Cardiac fibroblast (primary cell): ENCODE results near the gene MGP.
A peak's percentile ranks its signal among the peaks of the same experiment; 100 is the strongest.

Source experiments
- DNase-seq, 2 donors: peaks; one replicate each; pipeline versions ENCODE4 v3.0.0 to v3.0.0-alpha.2; 2010; ENCODE audit warnings: low read depth in 2 of 2
- H3K4me3 ChIP-seq, 2 donors: replicated peaks in 1 of 2; 1 replicate in 1 of 2; 2 replicates in 1 of 2; pipeline ENCODE4 v1.5.1; 2011; ENCODE audit warnings: low read depth in 2 of 2, low read length in 2 of 2, mild to moderate bottlenecking in 2 of 2, moderate library complexity in 1 of 2
- TF ChIP-seq, protein P1 (sequence below): IDR thresholded peaks from one replicate; pipeline ENCODE4 v1.5.1; 2011; ENCODE audit warnings: low read depth, mild to moderate bottlenecking, low read length, inconsistent platforms

The MGP gene

DNA sequence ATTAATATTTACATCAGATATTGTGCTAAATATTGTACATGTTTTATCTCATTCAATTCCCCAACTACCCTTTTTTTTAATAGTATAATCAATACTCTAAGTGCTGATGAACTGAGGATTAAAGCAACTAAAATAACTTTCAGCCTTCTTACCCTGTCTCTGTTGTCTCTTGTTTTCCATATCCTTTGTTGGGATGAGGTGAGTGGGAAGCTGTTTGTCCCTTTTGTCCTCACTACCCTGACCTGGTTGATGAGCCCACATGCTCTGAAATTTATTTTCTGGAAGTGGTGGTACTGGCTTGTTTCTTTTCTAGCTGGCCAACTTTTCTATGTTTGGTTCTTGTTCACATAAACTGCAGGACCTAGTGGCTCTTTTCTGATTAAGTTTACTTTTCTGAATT is 32.8 kb downstream of the MGP start:
- DNase-seq, result no peak
- TF ChIP-seq, protein P1, sequence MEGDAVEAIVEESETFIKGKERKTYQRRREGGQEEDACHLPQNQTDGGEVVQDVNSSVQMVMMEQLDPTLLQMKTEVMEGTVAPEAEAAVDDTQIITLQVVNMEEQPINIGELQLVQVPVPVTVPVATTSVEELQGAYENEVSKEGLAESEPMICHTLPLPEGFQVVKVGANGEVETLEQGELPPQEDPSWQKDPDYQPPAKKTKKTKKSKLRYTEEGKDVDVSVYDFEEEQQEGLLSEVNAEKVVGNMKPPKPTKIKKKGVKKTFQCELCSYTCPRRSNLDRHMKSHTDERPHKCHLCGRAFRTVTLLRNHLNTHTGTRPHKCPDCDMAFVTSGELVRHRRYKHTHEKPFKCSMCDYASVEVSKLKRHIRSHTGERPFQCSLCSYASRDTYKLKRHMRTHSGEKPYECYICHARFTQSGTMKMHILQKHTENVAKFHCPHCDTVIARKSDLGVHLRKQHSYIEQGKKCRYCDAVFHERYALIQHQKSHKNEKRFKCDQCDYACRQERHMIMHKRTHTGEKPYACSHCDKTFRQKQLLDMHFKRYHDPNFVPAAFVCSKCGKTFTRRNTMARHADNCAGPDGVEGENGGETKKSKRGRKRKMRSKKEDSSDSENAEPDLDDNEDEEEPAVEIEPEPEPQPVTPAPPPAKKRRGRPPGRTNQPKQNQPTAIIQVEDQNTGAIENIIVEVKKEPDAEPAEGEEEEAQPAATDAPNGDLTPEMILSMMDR, result no peak
- no peak overlapping the region for H3K4me3 ChIP-seq

DNA sequence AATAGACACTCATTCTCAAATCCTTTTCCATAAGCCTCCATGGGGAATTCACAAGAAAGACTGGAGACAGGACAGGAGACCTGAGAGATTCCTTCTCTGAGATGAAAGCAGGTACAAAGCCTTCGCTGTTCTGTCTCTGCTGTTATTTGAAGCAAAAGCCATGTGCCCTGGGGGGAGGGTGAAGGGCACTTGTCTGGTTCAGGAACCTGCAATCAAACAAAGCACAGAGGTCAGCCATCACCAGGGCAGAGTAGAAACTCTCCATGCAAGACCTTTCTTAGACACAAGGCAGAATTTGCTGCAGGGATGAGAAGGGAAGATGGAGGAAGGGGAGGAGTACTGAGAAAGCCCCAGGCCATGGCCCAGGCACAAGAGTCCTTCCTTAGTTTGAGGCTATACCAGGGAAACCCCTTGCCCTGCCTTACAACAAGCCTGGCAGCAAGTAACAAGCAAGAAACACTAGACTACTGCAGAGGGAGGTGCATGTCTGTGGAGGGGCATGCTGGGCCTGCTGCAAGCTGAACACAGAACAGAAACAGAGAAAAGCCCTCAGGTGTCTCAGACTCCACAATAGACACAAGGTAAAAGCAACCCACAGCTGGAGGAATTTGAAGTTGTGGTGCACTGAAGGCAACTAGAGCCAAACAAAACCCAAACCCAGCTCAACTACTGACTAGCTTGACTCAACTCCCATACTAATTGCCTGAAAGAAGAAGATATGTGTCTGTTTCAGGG is 34.6 kb downstream of the MGP start:
- no peak for DNase-seq
- TF ChIP-seq, protein P1, result no peak
- H3K4me3 ChIP-seq, result no peak overlapping the region

DNA sequence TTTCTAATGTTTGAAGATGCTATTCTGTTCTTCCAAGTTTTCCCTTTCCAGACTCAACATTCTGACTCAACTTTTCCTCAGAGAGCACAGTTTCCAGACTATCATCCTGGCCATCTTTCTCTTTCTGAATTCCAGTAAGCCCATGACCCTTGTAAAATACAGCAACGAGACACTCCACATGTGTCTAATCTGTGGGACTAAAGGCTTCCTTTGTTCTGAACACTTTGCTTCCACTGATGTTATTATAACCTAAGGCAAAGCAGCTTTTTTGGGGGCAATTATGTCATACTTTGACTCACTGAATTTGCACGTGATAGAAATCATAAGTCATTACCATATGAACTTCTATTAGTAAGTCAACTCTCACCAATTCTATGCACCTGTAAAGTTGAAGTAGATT is 36.0 kb downstream of the MGP start:
- H3K4me3 ChIP-seq, result no peak overlapping the region
- TF ChIP-seq, protein P1, result no peak
- DNase-seq, result peak; percentile 58 to 74

DNA sequence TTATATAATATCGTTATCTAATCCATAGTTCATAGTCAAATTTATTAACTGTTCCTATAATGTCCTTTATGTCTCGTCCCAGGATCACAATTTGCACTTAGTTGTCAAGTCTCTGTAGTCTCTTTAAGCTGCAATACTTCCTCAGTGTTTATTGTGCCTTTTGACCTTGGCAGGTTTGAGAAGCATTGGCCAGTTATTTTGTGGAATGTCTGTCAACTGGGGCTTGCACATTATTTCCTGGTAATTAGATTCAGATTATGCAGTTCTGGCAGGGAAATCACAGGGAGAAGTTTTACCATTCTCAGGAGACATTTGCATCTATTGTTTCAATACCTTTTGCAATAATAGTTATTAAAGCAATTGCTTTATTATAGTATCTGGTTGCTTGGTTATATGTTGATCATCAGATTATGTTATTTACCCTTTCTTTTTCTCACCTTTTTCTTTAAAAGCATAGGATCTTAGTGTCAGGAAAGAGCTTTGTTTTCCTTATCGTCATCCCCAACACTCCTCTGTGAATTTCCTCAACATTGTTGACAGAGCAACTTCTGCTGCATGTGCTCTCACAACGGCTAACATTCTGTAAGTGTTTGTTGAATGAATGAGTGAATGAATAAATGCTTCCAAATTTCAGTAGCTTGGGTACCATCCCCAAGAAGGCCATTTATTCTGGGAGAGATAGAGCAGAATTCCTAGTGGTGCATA is 38.6 kb downstream of the MGP start:
- peak in 1 of 2 donors; percentile 59 for DNase-seq
- H3K4me3 ChIP-seq, result no peak overlapping the region
- TF ChIP-seq, protein P1, result no peak

DNA sequence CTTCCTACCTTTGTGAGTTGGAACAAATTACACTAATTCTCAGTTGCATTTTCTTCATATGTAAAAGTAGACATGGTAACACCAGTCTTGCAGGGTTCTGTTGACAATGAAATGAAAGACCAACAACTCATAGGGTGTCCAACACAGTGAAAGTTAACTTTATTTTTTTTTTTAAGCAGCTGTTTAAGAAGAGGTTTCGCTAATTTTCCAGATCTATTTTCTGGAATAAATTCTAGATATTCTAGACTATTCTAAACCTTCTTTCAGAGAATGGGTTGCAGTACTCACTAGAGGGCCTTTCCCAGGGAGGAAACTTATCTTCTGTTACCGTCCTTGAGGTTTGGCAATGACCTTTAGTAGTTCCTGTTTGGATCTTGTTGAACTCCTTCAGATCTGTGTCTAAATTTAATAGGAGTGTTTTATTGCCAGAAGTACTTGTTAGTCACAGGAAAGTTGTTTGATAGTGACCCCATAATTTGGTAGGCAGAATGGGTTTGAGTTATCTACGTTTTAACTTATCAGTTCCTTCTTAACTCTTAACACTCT is 39.5 kb downstream of the MGP start:
- TF ChIP-seq, protein P1, result no peak
- peak in 1 of 2 donors; percentile 73 for DNase-seq
- no peak overlapping the region for H3K4me3 ChIP-seq

DNA sequence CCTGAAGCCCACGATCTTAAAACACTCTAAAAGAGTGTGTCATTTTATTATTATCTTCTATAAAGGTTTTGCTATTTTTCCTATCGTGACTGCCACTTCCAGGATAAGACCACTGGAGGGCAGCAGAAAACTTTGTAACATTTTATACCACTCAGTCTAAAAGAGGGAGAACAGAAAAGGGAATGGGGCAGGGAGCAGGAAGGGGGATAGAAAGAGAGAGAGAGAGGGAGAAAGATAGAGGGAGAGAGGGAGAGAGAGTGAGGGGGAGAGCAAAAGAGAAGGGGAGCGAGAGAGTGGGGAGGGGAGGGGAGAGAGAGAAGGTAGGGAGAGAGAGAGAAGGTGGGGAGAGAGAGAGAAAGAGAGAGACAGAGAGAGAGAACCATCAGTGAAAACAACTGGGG is 40.3 kb downstream of the MGP start:
- TF ChIP-seq, protein P1, result peak; percentile 74
- H3K4me3 ChIP-seq, result no peak overlapping the region
- DNase-seq, result peak; percentile 80 to 82
